BE2C (cell line): ENCODE measurements around the gene KCNK2.

Source experiments
- DNase-seq: peaks from one replicate; pipeline ENCODE4 v3.0.0-alpha.2; 2020
- H3K27me3 ChIP-seq: fragments of 250-450 bp; sonication (Bioruptor Pico); 2 replicates; pipeline ENCODE4 v1.5.1; 2020; ENCODE audit warnings: mild to moderate bottlenecking
- H3K36me3 ChIP-seq: fragments of 250-450 bp; sonication (Bioruptor Pico); 2 replicates; pipeline ENCODE4 v1.5.1; 2020; ENCODE audit warnings: mild to moderate bottlenecking
- H3K4me1 ChIP-seq: fragments of 250-450 bp; sonication (Bioruptor Pico); 2 replicates; pipeline ENCODE4 v1.5.1; 2020
- H3K4me3 ChIP-seq: 2 replicates; pipeline ENCODE4 v1.5.1; 2011; ENCODE audit warnings: low read depth, low read length
- H3K9me3 ChIP-seq: fragments of 250-450 bp; sonication (Bioruptor Pico); 2 replicates; pipeline ENCODE4 v1.5.1; 2020
- CTCF ChIP-seq: IDR thresholded peaks from 2 replicates; pipeline ENCODE4 v1.5.1; 2012; ENCODE audit warnings: mild to moderate bottlenecking, low read depth, low read length

Gene KCNK2

GRCh38 chr1:215256936-215257679 lies 174.6 kb downstream of the KCNK2 start:
- DNase-seq, result no peak
- Histone ChIP-seq H3K9me3 (no peaks in the 10 kb centered on the region), H3K4me1 (no peaks in the 10 kb centered on the region), H3K4me3 (no peak overlapping the region), H3K27me3 (no peaks in the 10 kb centered on the region), H3K36me3 (no peaks in the 10 kb centered on the region)
- no peak for TF ChIP-seq CTCF

- no peaks in the 10 kb centered on the region for H3K27me3 ChIP-seq
- no peaks in the 10 kb centered on the region for H3K36me3 ChIP-seq
- no peaks in the 10 kb centered on the region for H3K4me1 ChIP-seq
- no peak for DNase-seq
- H3K4me3 ChIP-seq, result no peak overlapping the region
- no peaks in the 10 kb centered on the region for H3K9me3 ChIP-seq
- no peak for TF ChIP-seq CTCF
Measured at GRCh38 chr1:215260711-215261110, 178.2 kb downstream of the KCNK2 start.

DNA sequence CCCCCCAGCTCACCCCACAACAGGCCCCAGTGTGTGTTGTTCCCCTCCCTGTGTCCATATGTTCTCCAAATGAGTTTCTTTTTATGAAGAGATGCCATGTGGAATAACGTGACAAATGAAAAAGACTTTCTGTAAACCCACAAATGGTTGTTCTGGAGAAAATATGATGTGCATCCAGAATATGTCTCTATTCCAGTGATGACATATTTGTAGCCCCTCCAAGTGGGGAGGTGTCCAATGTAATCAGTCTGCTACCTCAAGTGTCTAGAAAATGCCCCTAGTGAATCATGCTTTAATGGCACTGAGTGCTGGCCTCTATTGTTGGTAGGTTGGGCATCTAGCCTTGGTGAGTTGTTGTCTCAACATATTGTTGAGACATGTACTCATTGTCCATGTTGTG lies 179.6 kb downstream of the KCNK2 start:
- Histone ChIP-seq H3K36me3 (no peaks in the 10 kb centered on the region), H3K27me3 (no peaks in the 10 kb centered on the region), H3K4me1 (no peaks in the 10 kb centered on the region), H3K4me3 (no peak overlapping the region), H3K9me3 (no peaks in the 10 kb centered on the region)
- no peak for DNase-seq
- TF ChIP-seq CTCF, result no peak

- H3K9me3 ChIP-seq, result no peaks in the 10 kb centered on the region
- TF ChIP-seq CTCF, result no peak
Measured at GRCh38 chr1:215263636-215264035, 181.1 kb downstream of the KCNK2 start.

GRCh38 chr1:215264649-215265048 lies 182.1 kb downstream of the KCNK2 start:
- no peak for TF ChIP-seq CTCF
- DNase-seq, result no peak
- H3K27me3 ChIP-seq, result no peaks in the 10 kb centered on the region

More at GRCh38 chr1:215263636-215264035, 181.1 kb downstream of the KCNK2 start:
- no peaks in the 10 kb centered on the region for H3K36me3 ChIP-seq
- no peak for DNase-seq
- H3K4me3 ChIP-seq, result no peak overlapping the region
- no peaks in the 10 kb centered on the region for H3K4me1 ChIP-seq
- no peaks in the 10 kb centered on the region for H3K27me3 ChIP-seq

GRCh38 chr1:215267495-215267894 lies 185.0 kb downstream of the KCNK2 start:
- H3K36me3 ChIP-seq, result no peaks in the 10 kb centered on the region
- no peaks in the 10 kb centered on the region for H3K27me3 ChIP-seq
- TF ChIP-seq CTCF, result no peak
- no peak overlapping the region for H3K4me3 ChIP-seq
- no peak for DNase-seq
- no peaks in the 10 kb centered on the region for H3K4me1 ChIP-seq
- no peaks in the 10 kb centered on the region for H3K9me3 ChIP-seq

More at GRCh38 chr1:215264649-215265048, 182.1 kb downstream of the KCNK2 start:
- Histone ChIP-seq H3K4me3 (no peak overlapping the region), H3K9me3 (no peaks in the 10 kb centered on the region), H3K4me1 (no peaks in the 10 kb centered on the region), H3K36me3 (no peaks in the 10 kb centered on the region)
